GM19043 (cell line): ENCODE data around the gene SFTPD.

Source experiments
- ATAC-seq: cut with Tn5 transposase; IDR thresholded peaks from one replicate; pipeline ENCODE4 v1.9.1; 2021; ENCODE audit warnings: low read depth; ENCODE audit not compliant: unreplicated experiment

Gene SFTPD

GRCh38 chr10:79946271-79947082 is 2.4 kb downstream of the SFTPD start:
- no peak for ATAC-seq

GRCh38 chr10:79944428-79945395 is 4.2 kb downstream of the SFTPD start:
- no peak for ATAC-seq

GRCh38 chr10:79943871-79944270 is 5.0 kb downstream of the SFTPD start:
- ATAC-seq: no peak

- ATAC-seq: no peak
These were observed 6.4 kb downstream of the SFTPD start for GRCh38 chr10:79942261-79943185.

- ATAC-seq: no peak
These were observed 7.2 kb downstream of the SFTPD start for GRCh38 chr10:79941585-79942210.

- ATAC-seq: no peak
These were observed 7.8 kb downstream of the SFTPD start for GRCh38 chr10:79941146-79941545.

- no peak for ATAC-seq
These were observed 8.5 kb downstream of the SFTPD start for GRCh38 chr10:79940431-79940830.

- ATAC-seq: no peak
These were observed 8.9 kb downstream of the SFTPD start for GRCh38 chr10:79939969-79940368.

GRCh38 chr10:79938728-79939406 is 10.0 kb downstream of the SFTPD start:
- ATAC-seq: peak; percentile 62

- ATAC-seq: no peak
These were observed 11.2 kb downstream of the SFTPD start for GRCh38 chr10:79937701-79938151.

GRCh38 chr10:79936625-79937615 is 12.0 kb downstream of the SFTPD start:
- no peak for ATAC-seq

GRCh38 chr10:79933961-79934360 is 14.9 kb downstream of the SFTPD start:
- ATAC-seq: no peak

GRCh38 chr10:79932841-79933379 is 16.0 kb downstream of the SFTPD start:
- ATAC-seq: no peak

- ATAC-seq: no peak
These were observed 16.6 kb downstream of the SFTPD start for GRCh38 chr10:79932307-79932706.

GRCh38 chr10:79930751-79931150 is 18.2 kb downstream of the SFTPD start:
- no peak for ATAC-seq

GRCh38 chr10:79930267-79930666 is 18.6 kb downstream of the SFTPD start:
- no peak for ATAC-seq

GRCh38 chr10:79929409-79929904 is 19.4 kb downstream of the SFTPD start:
- peak; percentile 85 for ATAC-seq
